Stimulated activated naive CD8-positive, alpha-beta T cell treated with anti-CD3 and anti-CD28 coated beads, Interleukin-15, Interleukin-2, amounts not matched to agents 100 ng/mL and 50 ng/mL, for 24 hours (primary cell): ENCODE results near the gene PPP2R5A.

Source experiments
- H3K27ac Mint-ChIP-seq: one replicate; pipeline ENCODE4 v1.8.0; 2021; ENCODE audit warnings: mild to moderate bottlenecking, mixed read lengths
- H3K27me3 Mint-ChIP-seq: one replicate; pipeline ENCODE4 v1.8.0; 2021; ENCODE audit warnings: mixed read lengths
- H3K36me3 Mint-ChIP-seq: one replicate; pipeline ENCODE4 v1.8.0; 2021; ENCODE audit warnings: low read depth, mixed read lengths
- H3K4me1 Mint-ChIP-seq: one replicate; pipeline ENCODE4 v1.8.0; 2021; ENCODE audit warnings: low read depth, mixed read lengths
- H3K4me3 Mint-ChIP-seq: one replicate; pipeline ENCODE4 v1.8.0; 2021; ENCODE audit warnings: mild to moderate bottlenecking, mixed read lengths
- H3K9me3 Mint-ChIP-seq: one replicate; pipeline ENCODE4 v1.8.0; 2021; ENCODE audit warnings: mixed read lengths

PPP2R5A gene

DNA sequence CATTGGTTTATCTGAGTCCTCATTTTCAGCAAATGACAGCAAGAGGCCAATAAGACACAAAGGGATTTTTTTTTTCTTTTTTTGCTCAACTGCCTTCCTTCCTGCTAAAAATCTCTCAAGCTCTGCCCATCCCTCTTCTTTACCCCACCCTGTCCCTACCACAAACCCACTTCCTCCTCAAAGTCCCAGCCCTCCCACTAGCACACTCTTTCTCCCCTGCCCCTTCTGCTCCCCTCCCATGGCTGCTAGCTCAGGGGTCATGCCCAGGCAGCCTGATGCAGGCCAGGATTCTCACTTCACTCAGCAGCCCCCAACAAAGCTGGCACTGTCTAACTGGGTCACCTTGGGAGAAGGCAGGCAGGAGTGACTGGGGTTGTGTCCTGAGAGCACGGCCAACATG, 28.8 kb upstream of the PPP2R5A start:
- Mint-ChIP-seq H3K4me1 (peaks cover 59% of the 10 kb centered on the region), H3K27me3 (no peaks in the 10 kb centered on the region), H3K27ac (peak overlapping the region; percentile 79), H3K9me3 (peaks cover 4% of the 10 kb centered on the region), H3K36me3 (no peaks in the 10 kb centered on the region), H3K4me3 (peak overlapping the region; percentile 17)

DNA sequence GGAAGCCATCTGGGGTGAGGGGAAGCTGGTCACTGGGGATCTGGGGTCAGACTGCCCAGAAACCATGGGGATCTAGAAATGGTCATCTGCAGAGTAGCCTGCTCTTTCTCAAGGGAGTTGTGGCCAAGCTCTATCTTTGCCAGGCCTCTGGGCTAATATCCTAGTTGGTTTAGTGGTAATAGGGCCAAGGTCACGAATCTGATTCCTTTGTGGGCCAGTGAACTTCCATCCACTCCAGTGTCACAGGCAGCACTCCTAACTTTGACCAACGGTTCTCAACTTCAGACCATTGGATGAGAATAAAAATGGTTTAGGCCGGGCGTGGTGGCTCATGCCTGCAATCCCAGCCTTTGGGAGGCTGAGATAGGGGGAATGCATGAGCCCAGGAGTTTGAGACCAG, 28.1 kb upstream of the PPP2R5A start:
- H3K4me1 Mint-ChIP-seq, result peaks cover 60% of the 10 kb centered on the region
- peaks cover 4% of the 10 kb centered on the region for H3K9me3 Mint-ChIP-seq
- H3K4me3 Mint-ChIP-seq, result no peak overlapping the region
- H3K27ac Mint-ChIP-seq, result no peak overlapping the region
- H3K36me3 Mint-ChIP-seq, result no peaks in the 10 kb centered on the region
- H3K27me3 Mint-ChIP-seq, result no peaks in the 10 kb centered on the region

DNA sequence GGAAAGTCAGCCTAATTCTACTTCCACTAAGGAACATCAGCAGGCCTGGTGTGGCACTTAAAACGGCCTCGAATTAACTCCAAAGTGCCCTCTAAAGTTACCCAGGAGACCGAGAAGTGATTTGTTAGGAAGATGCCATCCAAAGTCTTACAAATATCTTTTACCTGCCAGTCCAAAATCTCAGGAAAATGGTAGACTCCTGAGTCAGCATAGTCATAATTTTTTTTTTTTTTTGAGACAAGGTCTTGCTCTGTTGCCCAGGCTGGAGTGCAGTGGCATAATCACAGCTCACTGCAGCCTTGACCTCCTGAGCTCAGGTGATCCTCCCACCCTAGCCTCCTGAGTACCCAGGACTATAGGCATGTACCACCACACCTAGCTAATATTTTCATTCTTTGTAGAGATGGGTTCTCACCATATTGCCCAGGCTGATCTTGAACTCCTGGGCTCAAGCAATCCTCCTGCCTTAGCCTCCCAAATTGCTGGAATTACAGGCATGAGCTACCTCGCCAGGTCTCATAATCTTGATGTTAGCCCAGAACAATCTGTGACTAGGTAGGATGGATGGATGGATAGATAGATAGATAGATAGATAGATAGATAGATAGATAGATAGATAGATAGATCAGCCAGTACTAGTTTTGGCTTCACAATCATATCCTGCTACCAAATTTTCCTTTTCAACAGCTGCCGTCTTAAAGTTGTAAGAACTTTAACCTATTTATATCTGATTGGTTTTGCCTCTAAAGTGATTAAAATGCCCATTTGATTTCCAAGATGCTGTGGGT, 25.3 kb upstream of the PPP2R5A start:
- H3K36me3 Mint-ChIP-seq, result no peaks in the 10 kb centered on the region
- peaks cover 40% of the 10 kb centered on the region for H3K4me1 Mint-ChIP-seq
- no peak overlapping the region for H3K27ac Mint-ChIP-seq
- no peak overlapping the region for H3K4me3 Mint-ChIP-seq
- peaks cover 4% of the 10 kb centered on the region for H3K9me3 Mint-ChIP-seq
- no peaks in the 10 kb centered on the region for H3K27me3 Mint-ChIP-seq

DNA sequence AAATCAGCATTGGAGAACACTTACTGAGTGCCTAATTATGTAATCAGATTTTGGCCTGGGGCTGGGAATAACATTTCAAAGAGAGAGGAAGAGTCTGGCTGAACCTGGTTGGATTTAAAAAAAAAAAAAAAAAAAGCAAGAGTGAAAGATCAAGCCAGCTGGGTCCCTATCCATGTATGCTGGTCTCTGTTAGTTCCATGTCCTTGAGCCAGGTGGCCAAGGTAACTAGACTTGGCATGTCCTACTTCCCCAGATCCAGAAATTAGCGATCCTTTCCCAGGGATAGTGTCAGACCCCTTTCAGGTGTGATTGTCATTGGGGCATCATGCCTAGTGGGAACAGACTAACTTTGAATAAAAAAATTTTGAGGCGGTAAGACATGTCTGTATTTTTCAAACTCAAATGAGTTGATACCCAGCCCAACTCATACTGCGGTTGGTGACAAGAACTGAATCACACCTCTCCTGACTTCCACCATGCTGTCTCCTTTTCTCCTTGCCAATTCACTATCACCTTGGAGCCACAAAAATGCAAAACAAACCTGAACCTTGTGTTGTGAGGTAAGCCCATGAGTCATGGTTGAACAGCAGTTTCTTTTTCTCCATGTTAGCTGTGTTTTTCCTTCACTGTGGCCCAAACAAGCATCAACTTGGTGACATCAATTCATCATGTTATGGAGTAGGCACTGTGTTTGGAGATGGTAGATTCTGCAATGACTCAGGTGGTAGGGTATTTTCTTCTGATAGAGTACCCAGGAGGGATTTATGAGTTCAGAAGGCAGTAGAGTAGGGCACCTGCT, 24.5 kb upstream of the PPP2R5A start:
- no peak overlapping the region for H3K4me3 Mint-ChIP-seq
- H3K9me3 Mint-ChIP-seq, result peaks cover 4% of the 10 kb centered on the region
- no peaks in the 10 kb centered on the region for H3K27me3 Mint-ChIP-seq
- H3K4me1 Mint-ChIP-seq, result peaks cover 31% of the 10 kb centered on the region
- H3K27ac Mint-ChIP-seq, result peak overlapping the region; percentile 23
- no peaks in the 10 kb centered on the region for H3K36me3 Mint-ChIP-seq

DNA sequence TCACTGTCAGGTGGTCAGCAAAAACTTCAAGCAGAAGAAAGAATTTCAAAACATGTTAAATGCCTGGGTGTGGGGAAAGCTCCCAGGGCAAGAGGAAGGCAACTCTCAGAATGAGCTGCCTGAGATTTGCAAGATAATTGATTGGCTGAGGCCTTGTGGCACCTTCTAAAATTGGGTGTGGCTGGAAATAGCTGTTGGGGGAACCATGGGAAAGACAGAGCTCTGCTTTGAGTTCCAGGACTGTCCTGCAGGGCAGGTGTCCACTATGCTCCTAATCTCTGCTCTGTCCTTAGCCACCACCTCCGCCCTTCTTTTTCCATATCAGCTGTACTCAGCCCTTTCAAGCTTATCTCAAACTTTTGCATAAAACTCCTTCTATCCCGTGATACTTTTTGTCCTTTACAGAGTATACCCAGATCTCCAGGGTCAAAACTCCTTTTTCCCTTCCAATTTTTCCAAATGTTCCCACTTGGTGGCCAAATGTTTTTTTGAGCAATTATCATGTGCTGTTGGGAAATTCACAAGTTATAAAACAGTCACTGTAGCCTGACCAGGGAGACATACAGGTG, 23.8 kb upstream of the PPP2R5A start:
- H3K4me3 Mint-ChIP-seq, result no peak overlapping the region
- H3K27me3 Mint-ChIP-seq, result no peaks in the 10 kb centered on the region
- H3K4me1 Mint-ChIP-seq, result peaks cover 24% of the 10 kb centered on the region
- peaks cover 4% of the 10 kb centered on the region for H3K9me3 Mint-ChIP-seq
- H3K36me3 Mint-ChIP-seq, result no peaks in the 10 kb centered on the region
- H3K27ac Mint-ChIP-seq, result peak overlapping the region; percentile 23

DNA sequence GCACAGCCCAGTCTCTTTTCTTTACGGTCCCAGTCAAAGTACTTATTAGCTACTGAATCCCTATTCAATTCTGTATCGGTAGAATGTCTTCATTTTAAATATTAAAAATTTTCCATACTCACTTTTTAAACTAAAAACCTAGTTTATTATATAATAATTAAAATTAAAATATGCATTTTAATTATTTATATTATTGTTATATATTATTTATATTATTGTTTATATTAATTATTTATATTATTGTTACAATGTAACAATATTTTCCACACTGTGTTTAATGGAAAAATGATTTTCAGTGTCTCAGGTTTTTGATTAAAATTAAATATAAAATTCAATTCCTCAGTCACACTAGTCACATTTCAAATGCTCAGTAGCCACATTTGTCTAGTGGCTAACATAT, 18.2 kb upstream of the PPP2R5A start:
- Mint-ChIP-seq H3K27ac (no peak overlapping the region), H3K4me3 (no peak overlapping the region), H3K27me3 (no peaks in the 10 kb centered on the region), H3K36me3 (no peaks in the 10 kb centered on the region), H3K4me1 (peaks cover 7% of the 10 kb centered on the region), H3K9me3 (no peaks in the 10 kb centered on the region)

DNA sequence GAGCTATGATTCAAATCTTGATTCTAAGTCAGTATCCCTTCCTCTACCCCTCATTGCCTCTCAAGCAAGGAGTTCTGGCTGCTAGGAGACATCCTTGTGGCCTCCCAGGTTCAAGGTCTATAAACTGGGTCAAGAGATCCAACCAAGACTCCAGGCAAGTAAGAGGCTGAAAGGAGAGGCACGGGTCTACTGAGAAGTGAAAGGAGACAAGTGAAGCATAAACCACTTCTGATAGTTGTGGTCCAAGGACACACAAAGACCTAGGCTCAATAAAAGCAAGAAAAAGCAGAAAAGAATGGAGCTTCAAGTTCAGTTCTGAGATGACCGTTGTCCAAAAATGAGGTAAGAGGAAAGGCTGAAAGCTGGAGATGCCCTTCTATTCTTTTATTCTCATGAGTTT, 17.8 kb upstream of the PPP2R5A start:
- Mint-ChIP-seq H3K36me3 (no peaks in the 10 kb centered on the region), H3K9me3 (no peaks in the 10 kb centered on the region), H3K27ac (peak overlapping the region; percentile 3), H3K27me3 (no peaks in the 10 kb centered on the region), H3K4me1 (peaks cover 7% of the 10 kb centered on the region), H3K4me3 (no peak overlapping the region)

DNA sequence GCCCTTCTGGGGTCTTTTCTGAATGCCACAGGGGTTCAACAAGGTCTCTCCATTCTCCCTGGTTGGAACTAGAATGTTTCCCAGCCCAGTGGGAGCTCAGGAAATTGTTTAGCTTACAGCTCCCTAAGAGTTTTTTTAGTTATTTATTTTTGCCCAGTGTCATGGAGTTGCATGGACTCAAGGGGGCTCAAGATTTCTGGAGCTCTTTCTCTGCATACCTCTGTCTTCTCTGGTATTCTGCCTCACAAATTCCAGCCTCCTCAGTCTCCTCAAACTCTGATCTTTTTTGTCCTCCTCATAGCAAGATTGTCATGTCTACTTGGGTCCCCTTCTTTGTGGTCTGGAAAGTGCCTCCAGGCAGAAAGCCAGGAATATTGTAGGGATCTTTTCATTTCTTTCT, 15.9 kb upstream of the PPP2R5A start:
- no peaks in the 10 kb centered on the region for H3K27me3 Mint-ChIP-seq
- no peak overlapping the region for H3K4me3 Mint-ChIP-seq
- H3K9me3 Mint-ChIP-seq, result no peaks in the 10 kb centered on the region
- H3K27ac Mint-ChIP-seq, result no peak overlapping the region
- H3K36me3 Mint-ChIP-seq, result no peaks in the 10 kb centered on the region
- peaks cover 7% of the 10 kb centered on the region for H3K4me1 Mint-ChIP-seq

DNA sequence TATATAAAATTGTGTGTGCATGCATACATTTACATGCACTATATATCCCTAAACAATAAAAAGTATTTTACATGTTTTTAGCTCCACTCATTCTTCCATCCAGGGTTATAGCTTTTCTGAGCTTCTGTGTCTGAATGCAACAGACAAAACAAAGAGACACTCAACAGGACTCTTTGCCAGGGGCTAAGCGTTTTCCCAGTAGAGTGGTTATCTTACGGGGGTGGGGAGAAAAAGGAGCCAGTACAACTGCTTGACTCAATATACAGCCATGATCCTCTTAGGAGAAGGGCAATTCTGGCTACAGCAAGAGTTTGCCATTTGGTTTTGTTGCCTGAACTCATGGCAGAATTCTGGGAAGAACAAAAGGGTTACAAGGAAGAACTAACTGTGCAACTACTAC, 14.6 kb upstream of the PPP2R5A start:
- Mint-ChIP-seq H3K27ac (no peak overlapping the region), H3K9me3 (no peaks in the 10 kb centered on the region), H3K4me3 (no peak overlapping the region), H3K27me3 (no peaks in the 10 kb centered on the region), H3K4me1 (peaks cover 7% of the 10 kb centered on the region), H3K36me3 (no peaks in the 10 kb centered on the region)

DNA sequence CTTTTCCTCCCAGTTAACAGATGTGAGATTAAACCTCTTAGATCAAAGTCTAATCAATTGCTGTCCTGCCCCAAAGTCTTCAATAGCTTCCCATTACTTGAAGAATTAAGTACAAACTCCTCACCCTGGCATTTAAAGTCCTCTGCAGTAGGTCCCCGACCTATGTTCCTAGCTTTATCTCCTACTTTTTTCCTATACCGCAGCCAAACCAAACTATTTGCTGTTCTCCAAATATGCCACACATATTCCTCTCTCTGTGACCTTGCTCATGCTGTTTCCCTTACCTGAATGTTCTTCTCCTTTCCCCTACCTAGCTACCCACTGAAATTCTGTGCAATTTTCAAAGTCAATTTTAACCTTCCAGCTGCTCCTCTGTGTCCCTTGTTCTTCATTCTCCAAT, 14.0 kb upstream of the PPP2R5A start:
- no peak overlapping the region for H3K27ac Mint-ChIP-seq
- no peaks in the 10 kb centered on the region for H3K36me3 Mint-ChIP-seq
- peaks cover 7% of the 10 kb centered on the region for H3K4me1 Mint-ChIP-seq
- no peaks in the 10 kb centered on the region for H3K27me3 Mint-ChIP-seq
- no peaks in the 10 kb centered on the region for H3K9me3 Mint-ChIP-seq
- H3K4me3 Mint-ChIP-seq, result no peak overlapping the region

DNA sequence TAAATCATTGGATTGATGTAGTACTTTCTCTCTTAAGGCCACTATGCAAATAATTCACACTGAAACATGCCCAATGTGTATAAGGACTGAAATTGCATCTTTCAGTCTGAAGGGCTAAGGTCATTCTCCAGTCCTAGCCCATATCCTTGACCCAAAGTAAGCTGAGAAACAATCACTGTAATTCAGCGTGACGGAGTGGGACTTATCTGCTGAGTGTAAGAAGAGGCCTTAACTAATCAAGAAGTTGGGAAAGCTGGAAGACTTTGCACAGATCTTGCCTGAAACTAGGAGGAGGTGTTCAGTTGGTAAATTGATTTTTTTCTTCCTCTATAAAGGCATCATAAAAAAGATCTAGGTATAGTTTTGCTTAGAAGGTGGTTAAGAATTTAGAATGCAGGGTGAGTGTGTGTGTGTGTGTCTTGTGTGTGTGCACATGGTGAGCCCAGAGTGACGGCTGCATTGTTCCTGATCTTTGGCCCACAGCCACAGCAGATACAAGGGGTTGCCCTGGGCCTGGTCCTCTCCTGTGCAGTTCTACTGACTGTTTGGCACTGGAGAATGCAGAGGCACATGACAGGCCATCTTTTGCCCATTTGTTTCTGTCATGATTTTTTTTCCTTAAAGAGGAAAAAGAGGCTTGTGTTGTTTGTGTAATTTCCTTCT, 13.3 kb upstream of the PPP2R5A start:
- Mint-ChIP-seq H3K4me3 (no peak overlapping the region), H3K36me3 (no peaks in the 10 kb centered on the region), H3K4me1 (peaks cover 7% of the 10 kb centered on the region), H3K27ac (no peak overlapping the region), H3K27me3 (no peaks in the 10 kb centered on the region), H3K9me3 (no peaks in the 10 kb centered on the region)

DNA sequence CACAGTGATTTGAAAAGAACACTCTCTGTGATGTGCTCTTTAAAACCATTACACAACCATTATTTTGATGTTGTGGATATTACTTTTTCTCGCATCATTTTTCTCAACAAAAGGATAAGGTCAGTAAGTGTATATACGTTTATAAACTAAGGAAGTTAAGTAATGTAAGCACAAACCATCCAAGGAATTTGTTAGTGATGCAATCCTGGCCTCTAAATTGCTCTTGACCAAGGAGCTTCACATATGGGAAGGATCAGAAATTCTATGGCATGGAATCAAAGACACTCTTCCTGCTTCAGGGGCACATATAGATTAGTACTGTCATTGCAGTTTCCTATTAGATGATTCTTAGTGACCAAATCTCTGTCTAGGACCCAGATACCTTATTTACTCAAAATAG, 3.6 kb upstream of the PPP2R5A start:
- Mint-ChIP-seq H3K36me3 (no peaks in the 10 kb centered on the region), H3K4me3 (no peak overlapping the region), H3K27ac (no peak overlapping the region), H3K9me3 (no peaks in the 10 kb centered on the region), H3K27me3 (no peaks in the 10 kb centered on the region), H3K4me1 (peaks cover 16% of the 10 kb centered on the region)

DNA sequence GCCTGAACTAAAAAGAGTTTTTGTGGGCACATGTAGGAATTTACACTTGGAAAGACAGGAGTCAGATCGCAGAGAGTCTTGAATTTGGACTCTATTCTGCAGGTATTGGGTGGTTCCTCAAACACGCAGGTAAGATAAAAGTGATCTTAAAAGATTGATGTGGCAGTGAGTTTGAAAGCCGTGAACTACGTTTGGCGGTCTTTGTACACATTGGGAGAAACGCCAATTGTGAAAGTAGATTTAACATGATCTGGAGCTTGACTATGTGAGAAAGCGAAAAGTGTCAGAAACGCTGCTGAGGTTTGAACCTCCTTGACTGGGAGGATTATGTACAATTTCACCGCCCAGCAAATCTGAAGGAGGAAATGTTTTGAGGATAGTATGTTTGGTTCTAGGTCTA, 1.5 kb upstream of the PPP2R5A start:
- no peaks in the 10 kb centered on the region for H3K27me3 Mint-ChIP-seq
- no peak overlapping the region for H3K27ac Mint-ChIP-seq
- peaks cover 30% of the 10 kb centered on the region for H3K4me1 Mint-ChIP-seq
- H3K9me3 Mint-ChIP-seq, result no peaks in the 10 kb centered on the region
- peak overlapping the region; percentile 99 for H3K4me3 Mint-ChIP-seq
- H3K36me3 Mint-ChIP-seq, result no peaks in the 10 kb centered on the region

DNA sequence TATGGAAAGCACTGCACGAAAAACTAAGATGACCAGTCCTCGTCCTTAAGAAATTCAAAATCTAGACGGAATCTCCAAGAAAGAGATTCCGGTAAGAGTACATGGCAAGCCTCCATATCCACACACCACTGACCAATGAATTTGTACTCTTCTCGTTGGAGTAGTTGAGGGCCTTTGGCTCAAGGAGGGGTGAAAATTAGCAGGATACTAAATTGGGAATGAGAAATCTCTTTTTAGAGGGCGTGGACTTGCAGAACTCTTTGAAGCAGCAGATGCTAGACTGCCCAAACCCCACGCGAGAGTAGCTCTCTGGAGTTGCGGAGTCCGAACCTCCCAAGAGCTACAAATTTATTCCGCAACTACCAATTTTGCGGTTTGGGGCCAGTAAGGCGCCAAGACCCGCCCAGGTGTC, 872 bp upstream of the PPP2R5A start:
- H3K4me1 Mint-ChIP-seq, result peaks cover 35% of the 10 kb centered on the region

More for the DNA sequence above, 872 bp upstream of the PPP2R5A start:
- no peaks in the 10 kb centered on the region for H3K27me3 Mint-ChIP-seq
- peaks cover 3% of the 10 kb centered on the region for H3K36me3 Mint-ChIP-seq
- H3K9me3 Mint-ChIP-seq, result no peaks in the 10 kb centered on the region
- H3K27ac Mint-ChIP-seq, result peak overlapping the region; percentile 96
- peak overlapping the region; percentile 99 for H3K4me3 Mint-ChIP-seq
